H9 (cell line): ENCODE data around the gene ARMC5. TPM values are rescaled to one million over a fixed set of nuclear protein-coding genes. Genes with fewer than 3 reads are reported as not detected.

Experiments
- DNase-seq: peaks from one replicate; pipeline ENCODE4 v3.0.0-alpha.2; 2017
- H2AFZ ChIP-seq: one replicate; pipeline ENCODE4 v1.6.1; 2013; ENCODE audit warnings: mild to moderate bottlenecking, low read length, control low read depth, moderate library complexity
- H2AK5ac ChIP-seq: 2 replicates; pipeline ENCODE4 v1.6.1; 2013; ENCODE audit warnings: low read length, control low read depth, mixed read lengths; ENCODE audit not compliant: insufficient read length
- H2BK120ac ChIP-seq: one replicate; pipeline ENCODE4 v1.6.1; 2013; ENCODE audit warnings: low read depth, mild to moderate bottlenecking, low read length, control low read depth, inconsistent platforms; ENCODE audit not compliant: poor library complexity, severe bottlenecking
- H2BK12ac ChIP-seq: 2 replicates; pipeline ENCODE4 v1.6.1; 2013; ENCODE audit warnings: low read length, control low read depth, mixed read lengths, low read depth; ENCODE audit not compliant: insufficient read length
- H2BK15ac ChIP-seq: 2 replicates; pipeline ENCODE4 v1.6.1; 2013; ENCODE audit warnings: low read depth, low read length, control low read depth
- H2BK20ac ChIP-seq: one replicate; pipeline ENCODE4 v1.6.1; 2013; ENCODE audit warnings: low read depth, mild to moderate bottlenecking, low read length, control low read depth, inconsistent platforms; ENCODE audit not compliant: poor library complexity, severe bottlenecking
- H2BK5ac ChIP-seq: 2 replicates; pipeline ENCODE4 v1.6.1; 2013; ENCODE audit warnings: low read length, control low read depth, mixed read lengths; ENCODE audit not compliant: insufficient read length
- H3K14ac ChIP-seq: 2 replicates; pipeline ENCODE4 v1.6.1; 2013; ENCODE audit warnings: low read length, control low read depth; ENCODE audit not compliant: insufficient read depth
- H3K18ac ChIP-seq: 2 replicates; pipeline ENCODE4 v1.6.1; 2013; ENCODE audit warnings: low read depth, mild to moderate bottlenecking, mixed read lengths, low read length, control low read depth; ENCODE audit not compliant: insufficient read length
- H3K23ac ChIP-seq: 2 replicates; pipeline ENCODE4 v1.6.1; 2013; ENCODE audit warnings: low read length, control low read depth, mixed read lengths, low read depth; ENCODE audit not compliant: insufficient read length
- H3K23me2 ChIP-seq: 2 replicates; pipeline ENCODE4 v1.6.1; 2013; ENCODE audit warnings: low read depth, mild to moderate bottlenecking, mixed read lengths, low read length, control low read depth; ENCODE audit not compliant: insufficient read length, poor library complexity, severe bottlenecking
- H3K27ac ChIP-seq: 2 replicates; pipeline ENCODE4 v1.5.1; 2013; ENCODE audit warnings: low read length, control low read depth, mixed read lengths, low read depth; ENCODE audit not compliant: insufficient read length
- H3K27me3 ChIP-seq: 2 replicates; pipeline ENCODE4 v1.6.1; 2013; ENCODE audit warnings: low read length, control low read depth, inconsistent platforms; ENCODE audit not compliant: insufficient read depth
- H3K4ac ChIP-seq: 2 replicates; pipeline ENCODE4 v1.6.1; 2013; ENCODE audit warnings: low read depth, mild to moderate bottlenecking, control low read depth, inconsistent platforms, low read length, moderate library complexity
- H3K4me1 ChIP-seq: 2 replicates; pipeline ENCODE4 v1.6.1; 2013; ENCODE audit warnings: low read length, control low read depth, inconsistent platforms; ENCODE audit not compliant: insufficient read depth
- H3K4me2 ChIP-seq: 2 replicates; pipeline ENCODE4 v1.6.1; 2013; ENCODE audit warnings: low read length, control low read depth, mixed read lengths; ENCODE audit not compliant: insufficient read length, insufficient read depth
- H3K56ac ChIP-seq: 2 replicates; pipeline ENCODE4 v1.6.1; 2013; ENCODE audit warnings: low read depth, mild to moderate bottlenecking, mixed read lengths, low read length, control low read depth; ENCODE audit not compliant: insufficient read length
- H3K79me1 ChIP-seq: 2 replicates; pipeline ENCODE4 v1.6.1; 2013; ENCODE audit warnings: low read depth, mild to moderate bottlenecking, moderate library complexity, low read length, control low read depth, inconsistent platforms; ENCODE audit not compliant: insufficient read depth, poor library complexity, severe bottlenecking
- H3K79me2 ChIP-seq: 2 replicates; pipeline ENCODE4 v1.6.1; 2013; ENCODE audit warnings: low read length, control low read depth, inconsistent platforms; ENCODE audit not compliant: insufficient read depth
- H3K9ac ChIP-seq: 2 replicates; pipeline ENCODE4 v1.6.1; 2013; ENCODE audit warnings: low read length, control low read depth, mixed read lengths; ENCODE audit not compliant: insufficient read length; ENCODE audit errors: extremely low read depth
- H3K9me3 ChIP-seq: one replicate; pipeline ENCODE4 v1.6.1; 2013; ENCODE audit warnings: low read depth, low read length, inconsistent platforms; ENCODE audit not compliant: control insufficient read depth
- H3T11ph ChIP-seq: one replicate; pipeline ENCODE4 v1.6.1; 2013; ENCODE audit warnings: mild to moderate bottlenecking, low read length, control low read depth, inconsistent platforms
- H4K20me1 ChIP-seq: one replicate; pipeline ENCODE4 v1.6.1; 2013; ENCODE audit not compliant: control insufficient read depth, insufficient read length, insufficient read depth
- H4K5ac ChIP-seq: 2 replicates; pipeline ENCODE4 v1.6.1; 2013; ENCODE audit warnings: low read depth, mild to moderate bottlenecking, mixed read lengths, low read length, control low read depth; ENCODE audit not compliant: insufficient read length
- H4K8ac ChIP-seq: replicated peaks from 2 replicates; pipeline ENCODE4 v1.6.1; 2013; ENCODE audit warnings: low read length, control low read depth, mixed read lengths, low read depth; ENCODE audit not compliant: insufficient read length
- H4K91ac ChIP-seq: 2 replicates; pipeline ENCODE4 v1.6.1; 2013; ENCODE audit warnings: low read depth, mild to moderate bottlenecking, moderate library complexity, mixed read lengths, low read length, control low read depth; ENCODE audit not compliant: insufficient read length
- H3K27ac Mint-ChIP-seq, 3 experiments: 2 replicates in 2 of 3; 3 replicates in 1 of 3; pipeline ENCODE4 v1.8.0; 2020 to 2021; ENCODE audit warnings: mixed read lengths in 3 of 3, mild to moderate bottlenecking in 1 of 3, moderate library complexity in 1 of 3
- H3K27me3 Mint-ChIP-seq: 2 replicates; pipeline ENCODE4 v1.8.0; 2021; ENCODE audit warnings: low read depth, mild to moderate bottlenecking, moderate library complexity, mixed read lengths
- H3K36me3 Mint-ChIP-seq, 3 experiments: 2 replicates in 2 of 3; 3 replicates in 1 of 3; pipeline ENCODE4 v1.8.0; 2020 to 2021; ENCODE audit warnings: low read depth in 3 of 3, mixed read lengths in 3 of 3; ENCODE audit not compliant: insufficient read depth in 1 of 3
- H3K4me1 Mint-ChIP-seq, 2 experiments: 2 replicates each; pipeline ENCODE4 v1.8.0; 2020; ENCODE audit warnings: mixed read lengths in 2 of 2
- H3K4me3 Mint-ChIP-seq, 2 experiments: 2 replicates in 1 of 2; 3 replicates in 1 of 2; pipeline ENCODE4 v1.8.0; 2020 to 2021; ENCODE audit warnings: mild to moderate bottlenecking in 2 of 2, mixed read lengths in 2 of 2, moderate library complexity in 1 of 2
- H3K9me3 Mint-ChIP-seq, 2 experiments: 2 replicates in 1 of 2; 3 replicates in 1 of 2; pipeline ENCODE4 v1.8.0; 2020; ENCODE audit warnings: mild to moderate bottlenecking in 2 of 2, mixed read lengths in 2 of 2, moderate library complexity in 1 of 2
- CTCF ChIP-seq: fragments of 200-600 bp; sonication (generic); conservative IDR thresholded peaks from 3 replicates; pipeline ENCODE4 v1.8.0; 2021; ENCODE audit warnings: antibody characterized with exemption, mild to moderate bottlenecking
- WGBS: extraction: QIAGEN DNeasy Blood & Tissue Kit; methylation state at CpG from one replicate; pipeline ENCODE4 v1.1.7; 2013; ENCODE audit warnings: missing lambda C conversion rate, low lambda C conversion rate, mixed read lengths; ENCODE audit not compliant: insufficient read length; ENCODE audit errors: extremely low coverage; 5-methylcytosine and 5-hydroxymethylcytosine counted together
- total RNA-seq: library from RNA; stranded (reverse); gene quantifications from 2 replicates; pipeline ENCODE4 v1.2.1, GENCODE V29; 2021

The ARMC5 gene
- total RNA-seq, 1 experiment from 2014 or later = 18.7 TPM

- H2BK15ac ChIP-seq = no peak overlapping the region
- no peak for DNase-seq
- H3T11ph ChIP-seq = no peak overlapping the region
- no peak overlapping the region for H3K4ac ChIP-seq
- Mint-ChIP-seq H3K9me3 (no peaks in the 10 kb centered on the region; a peak in 1 of 5 replicates), H3K27ac (no peak overlapping the region), H3K36me3 (no peaks in the 10 kb centered on the region), H3K27me3 (peaks cover 4% of the 10 kb centered on the region; the same call in 1 of the 2 replicates), H3K4me3 (no peak overlapping the region), H3K4me1 (peaks cover 5 to 9% of the 10 kb centered on the region in 2 experiments; a peak in 3 of 4 replicates)
- no peaks in the 10 kb centered on the region for H3K4me1 ChIP-seq
- no peak overlapping the region for H4K8ac ChIP-seq
- no peak overlapping the region for H4K91ac ChIP-seq
- no peak overlapping the region for H3K14ac ChIP-seq
- no peaks in the 10 kb centered on the region for H3K9me3 ChIP-seq
- H3K18ac ChIP-seq = no peak overlapping the region
- no peak overlapping the region for H2AK5ac ChIP-seq
- no peaks in the 10 kb centered on the region for H3K23me2 ChIP-seq
- peaks cover 8% of the 10 kb centered on the region; the same call in 1 of the 2 replicates for H3K27me3 ChIP-seq
- no peak overlapping the region for H2BK5ac ChIP-seq
- no peaks in the 10 kb centered on the region for H3K79me1 ChIP-seq
- no peak overlapping the region for H2BK20ac ChIP-seq
- H2BK12ac ChIP-seq = no peak overlapping the region
- no peak overlapping the region for H3K27ac ChIP-seq
- H2AFZ ChIP-seq = no peak overlapping the region
- H4K20me1 ChIP-seq = no peaks in the 10 kb centered on the region
- no peak overlapping the region for H2BK120ac ChIP-seq
- no peak overlapping the region for H3K23ac ChIP-seq
- no peak overlapping the region for H3K56ac ChIP-seq
- no peak overlapping the region for H3K9ac ChIP-seq
- H3K79me2 ChIP-seq = no peaks in the 10 kb centered on the region
- no peak overlapping the region for H3K4me2 ChIP-seq
- WGBS = no CpG with 5 or more reads among the region's 3 CpGs
- H4K5ac ChIP-seq = no peak overlapping the region
- TF ChIP-seq CTCF = no peak
These were observed 29.5 kb upstream of the ARMC5 start for GRCh38 chr16:31429796-31430195.
